Parathyroid adenoma (tissue), 2 donors: ENCODE data around the gene FAM83B.
"Not testable (repeated sequence)": the region's sequence is repeated elsewhere in the genome, so short reads cannot be mapped to it uniquely, and the experiment has no call there.

Experiments
- H2AFZ ChIP-seq: fragments of 300-600 bp; sonication (generic); one replicate; pipeline ENCODE4 v1.7.0; 2017; ENCODE audit warnings: antibody characterized with exemption, mild to moderate bottlenecking
- H3K27ac ChIP-seq: fragments of 300-600 bp; sonication (generic); one replicate; pipeline ENCODE4 v1.7.0; 2017
- H3K27me3 ChIP-seq: fragments of 300-600 bp; sonication (generic); one replicate; pipeline ENCODE4 v1.7.0; 2017; ENCODE audit warnings: low read length; ENCODE audit not compliant: control insufficient read depth, insufficient read depth
- H3K36me3 ChIP-seq: fragments of 300-600 bp; sonication (generic); one replicate; pipeline ENCODE4 v1.7.0; 2017; ENCODE audit warnings: low read length; ENCODE audit not compliant: control insufficient read depth, insufficient read depth
- H3K4me1 ChIP-seq: fragments of 300-600 bp; sonication (generic); one replicate; pipeline ENCODE4 v1.7.0; 2017; ENCODE audit warnings: control low read depth
- H3K4me2 ChIP-seq: fragments of 300-600 bp; sonication (generic); one replicate; pipeline ENCODE4 v1.7.0; 2017; ENCODE audit warnings: low read length
- H3K4me3 ChIP-seq: fragments of 300-600 bp; sonication (generic); one replicate; pipeline ENCODE4 v1.7.0; 2017; ENCODE audit warnings: low read depth, low read length
- H3K79me2 ChIP-seq: fragments of 300-600 bp; sonication (generic); one replicate; pipeline ENCODE4 v1.7.0; 2017; ENCODE audit warnings: control low read depth
- H3K9ac ChIP-seq: fragments of 300-600 bp; sonication (generic); one replicate; pipeline ENCODE4 v1.7.0; 2017; ENCODE audit warnings: mild to moderate bottlenecking
- H3K9me3 ChIP-seq: fragments of 300-600 bp; sonication (generic); one replicate; pipeline ENCODE4 v1.7.0; 2017; ENCODE audit warnings: low read length; ENCODE audit not compliant: control insufficient read depth
- TF ChIP-seq, protein P1 (sequence below): fragments of 300-600 bp; sonication (generic); IDR thresholded peaks from one replicate; pipeline ENCODE4 v1.7.0; 2017; ENCODE audit warnings: antibody characterized with exemption, mild to moderate bottlenecking
- donor health status: primary hyperparathyroidism.

FAM83B gene

DNA sequence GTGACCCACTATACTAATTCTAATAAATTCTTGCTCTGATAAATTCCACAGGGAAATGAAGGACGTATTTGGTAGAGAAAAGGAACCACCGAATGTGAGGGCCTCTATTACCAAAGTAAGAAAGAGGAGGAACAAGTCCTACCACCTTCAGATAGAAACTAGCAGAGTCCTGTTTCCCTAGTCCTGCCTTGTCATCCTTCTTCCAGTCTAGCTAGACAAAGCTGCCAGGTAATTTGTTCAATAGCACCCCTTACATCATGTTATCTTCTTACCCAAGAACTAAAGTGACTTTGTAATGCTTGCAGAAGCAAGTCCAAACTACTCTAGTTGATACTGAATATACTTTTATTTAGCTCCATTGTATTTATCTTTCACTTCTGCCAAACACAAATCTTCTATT, 29.3 kb upstream of the FAM83B start:
- H3K4me3 ChIP-seq = no peak overlapping the region
- H3K4me2 ChIP-seq = no peak overlapping the region
- H3K36me3 ChIP-seq = no peaks in the 10 kb centered on the region
- H3K27ac ChIP-seq = no peak overlapping the region
- H3K79me2 ChIP-seq = no peaks in the 10 kb centered on the region
- no peaks in the 10 kb centered on the region for H3K4me1 ChIP-seq
- H3K9me3 ChIP-seq = no peaks in the 10 kb centered on the region
- no peak overlapping the region for H2AFZ ChIP-seq
- no peaks in the 10 kb centered on the region for H3K27me3 ChIP-seq
- TF ChIP-seq, protein P1, sequence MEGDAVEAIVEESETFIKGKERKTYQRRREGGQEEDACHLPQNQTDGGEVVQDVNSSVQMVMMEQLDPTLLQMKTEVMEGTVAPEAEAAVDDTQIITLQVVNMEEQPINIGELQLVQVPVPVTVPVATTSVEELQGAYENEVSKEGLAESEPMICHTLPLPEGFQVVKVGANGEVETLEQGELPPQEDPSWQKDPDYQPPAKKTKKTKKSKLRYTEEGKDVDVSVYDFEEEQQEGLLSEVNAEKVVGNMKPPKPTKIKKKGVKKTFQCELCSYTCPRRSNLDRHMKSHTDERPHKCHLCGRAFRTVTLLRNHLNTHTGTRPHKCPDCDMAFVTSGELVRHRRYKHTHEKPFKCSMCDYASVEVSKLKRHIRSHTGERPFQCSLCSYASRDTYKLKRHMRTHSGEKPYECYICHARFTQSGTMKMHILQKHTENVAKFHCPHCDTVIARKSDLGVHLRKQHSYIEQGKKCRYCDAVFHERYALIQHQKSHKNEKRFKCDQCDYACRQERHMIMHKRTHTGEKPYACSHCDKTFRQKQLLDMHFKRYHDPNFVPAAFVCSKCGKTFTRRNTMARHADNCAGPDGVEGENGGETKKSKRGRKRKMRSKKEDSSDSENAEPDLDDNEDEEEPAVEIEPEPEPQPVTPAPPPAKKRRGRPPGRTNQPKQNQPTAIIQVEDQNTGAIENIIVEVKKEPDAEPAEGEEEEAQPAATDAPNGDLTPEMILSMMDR = no peak
- H3K9ac ChIP-seq = no peak overlapping the region

DNA sequence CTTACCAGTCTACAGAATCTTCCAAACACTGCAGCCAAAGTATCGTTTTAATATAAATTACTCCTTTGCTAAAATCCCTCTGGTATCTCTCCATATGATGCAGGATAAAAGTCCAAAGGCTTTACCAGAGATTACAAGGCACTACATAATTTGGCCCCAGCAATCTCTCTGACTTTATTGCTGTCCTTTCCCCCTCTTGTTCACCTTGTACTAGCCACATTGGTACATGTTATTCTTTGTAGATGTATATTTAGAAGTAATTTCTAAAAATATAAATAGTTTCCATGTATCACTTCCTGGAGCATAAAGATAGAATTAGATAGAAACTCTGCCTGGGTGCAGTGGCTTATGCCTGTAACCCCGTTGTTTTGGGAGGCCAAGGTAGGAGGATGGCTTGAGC, 28.7 kb upstream of the FAM83B start:
- Histone ChIP-seq H3K9me3 (no peaks in the 10 kb centered on the region), H3K36me3 (no peaks in the 10 kb centered on the region), H3K79me2 (no peaks in the 10 kb centered on the region), H3K27ac (no peak overlapping the region), H3K9ac (no peak overlapping the region), H3K4me2 (no peak overlapping the region), H2AFZ (no peak overlapping the region), H3K4me3 (no peak overlapping the region), H3K27me3 (no peaks in the 10 kb centered on the region), H3K4me1 (no peaks in the 10 kb centered on the region)
- TF ChIP-seq, protein P1 = no peak

DNA sequence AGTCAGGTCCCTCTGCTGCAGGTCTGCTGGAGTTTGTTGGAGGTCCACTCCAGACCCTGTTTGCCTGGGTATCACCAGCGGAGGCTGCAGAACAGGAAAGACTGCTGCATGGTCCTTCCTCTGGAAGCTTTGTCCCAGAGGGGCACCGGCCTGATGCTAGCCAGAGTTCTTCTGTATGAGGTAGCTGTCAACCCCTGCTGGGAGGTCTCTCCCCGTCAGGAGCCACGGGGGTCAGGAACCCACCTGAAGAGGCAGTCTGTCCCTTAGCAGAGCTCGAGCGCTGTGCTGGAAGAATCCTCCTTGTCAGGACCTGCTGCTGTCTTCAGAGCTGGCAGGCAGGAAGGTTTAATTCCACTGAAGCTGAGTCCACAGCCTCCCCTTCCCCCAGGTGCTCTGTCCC, 22.3 kb upstream of the FAM83B start:
- not testable (repeated sequence) for H3K9me3 ChIP-seq, H2AFZ ChIP-seq, H3K4me3 ChIP-seq, H3K79me2 ChIP-seq, H3K4me1 ChIP-seq, H3K4me2 ChIP-seq, H3K27ac ChIP-seq, H3K9ac ChIP-seq, H3K36me3 ChIP-seq, H3K27me3 ChIP-seq

DNA sequence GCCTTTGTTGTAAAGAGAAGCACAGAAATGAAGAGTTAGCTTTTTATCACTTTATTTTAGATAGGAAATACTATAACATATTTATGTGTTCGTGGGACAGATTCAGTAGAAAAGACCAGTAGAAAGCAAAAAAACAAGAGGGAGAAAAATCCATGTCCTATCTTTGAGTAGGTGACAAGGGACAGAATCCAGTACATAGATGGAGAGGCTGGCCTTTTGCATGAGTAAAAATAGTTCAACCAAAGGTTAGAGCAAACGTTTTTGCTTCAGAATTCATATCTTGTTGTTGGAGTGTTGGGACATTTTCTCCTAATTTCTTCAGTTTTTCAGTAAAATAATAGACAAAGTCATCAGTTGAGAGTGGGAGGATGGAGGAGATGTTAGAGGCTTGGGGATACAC, 19.6 kb upstream of the FAM83B start:
- no peak overlapping the region for H3K4me2 ChIP-seq
- TF ChIP-seq, protein P1 = no peak
- no peaks in the 10 kb centered on the region for H3K27me3 ChIP-seq
- H3K36me3 ChIP-seq = no peaks in the 10 kb centered on the region
- no peak overlapping the region for H3K9ac ChIP-seq
- H3K9me3 ChIP-seq = no peaks in the 10 kb centered on the region
- no peak overlapping the region for H3K4me3 ChIP-seq
- no peak overlapping the region for H3K27ac ChIP-seq
- H2AFZ ChIP-seq = no peak overlapping the region
- no peaks in the 10 kb centered on the region for H3K4me1 ChIP-seq
- H3K79me2 ChIP-seq = no peaks in the 10 kb centered on the region

DNA sequence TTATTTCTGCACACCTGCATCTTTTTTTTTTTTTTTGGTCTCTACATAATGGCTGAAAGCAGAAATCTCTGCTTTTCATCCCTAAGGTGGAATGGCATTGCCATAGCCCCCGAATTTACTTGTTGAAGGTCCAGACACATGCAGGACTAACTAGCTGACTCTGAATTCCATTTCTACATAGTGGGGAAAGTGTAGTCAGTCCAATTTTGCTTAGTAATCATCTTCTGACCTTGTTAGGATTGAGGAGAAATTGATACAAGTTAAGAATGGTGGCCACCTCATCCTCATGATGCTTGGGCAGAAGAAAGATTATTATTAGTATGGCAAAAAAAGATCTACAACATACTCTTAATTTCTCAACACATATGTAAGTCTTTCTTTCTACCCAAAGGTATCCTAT, 16.4 kb upstream of the FAM83B start:
- Histone ChIP-seq H3K79me2 (no peaks in the 10 kb centered on the region), H3K9me3 (no peaks in the 10 kb centered on the region), H3K4me2 (no peak overlapping the region), H3K36me3 (no peaks in the 10 kb centered on the region), H3K9ac (no peak overlapping the region), H3K4me3 (no peak overlapping the region), H3K27ac (no peak overlapping the region), H3K27me3 (no peaks in the 10 kb centered on the region), H3K4me1 (no peaks in the 10 kb centered on the region), H2AFZ (no peak overlapping the region)
- TF ChIP-seq, protein P1 = no peak
